Measurements from ENCODE around the gene SPN. TPM values are rescaled to one million over a fixed set of nuclear protein-coding genes. Genes with fewer than 3 reads are reported as not detected.
"Not testable (repeated sequence)": the region's sequence is repeated elsewhere in the genome, so short reads cannot be mapped to it uniquely, and the experiment has no call there.

The SPN gene
- total and polyA plus RNA-seq, 4 donors, result 0.79 to 3.3 (median 0.92) TPM

DNA sequence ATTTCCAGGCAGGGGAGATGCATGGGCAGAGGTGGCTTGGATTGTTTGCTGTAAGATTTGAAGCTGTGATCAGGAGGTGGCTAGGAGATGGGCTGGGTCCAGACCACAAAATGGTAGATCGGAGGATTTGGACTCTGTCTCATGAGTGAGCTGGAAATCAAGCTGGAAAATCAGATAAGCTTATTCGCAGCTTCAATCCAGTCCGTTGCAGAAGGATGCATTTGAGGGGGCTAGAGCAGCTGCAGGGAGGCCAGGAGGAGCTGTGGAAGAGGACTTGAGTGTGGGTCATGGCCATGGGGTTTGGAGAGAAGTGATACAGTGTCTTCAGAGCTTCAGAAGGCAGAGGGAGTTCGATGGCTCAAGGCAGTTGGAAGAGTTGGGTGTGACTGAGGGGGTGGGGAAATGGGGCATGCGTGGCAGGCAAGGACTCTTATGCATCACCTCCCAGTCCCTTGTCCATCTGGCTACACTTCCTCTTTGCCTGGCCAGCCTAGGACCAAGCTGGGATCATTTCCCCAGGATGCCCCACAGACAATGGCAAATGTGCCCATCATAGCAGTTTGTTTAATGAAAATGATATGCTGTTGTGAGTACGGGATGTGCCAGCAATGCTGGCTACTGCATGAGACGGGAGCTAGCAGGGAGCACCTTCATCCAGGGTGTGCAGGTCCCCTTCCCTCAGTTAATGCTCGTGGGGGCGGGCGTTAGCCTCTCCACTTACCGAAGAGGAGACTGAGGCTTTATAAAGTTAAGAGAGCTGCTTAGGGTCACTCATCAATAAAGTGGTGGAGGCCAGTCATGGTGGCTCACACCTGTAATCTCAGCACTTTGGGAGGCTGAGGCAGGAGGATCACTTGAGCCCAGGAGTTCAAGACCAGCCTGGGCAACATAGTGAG, 36.5 kb downstream of the SPN start:
- H3K9me3 ChIP-seq (ENCODE audit: control insufficient read depth, insufficient read depth, low read length), result no peaks in the 10 kb centered on the region
- no peaks in the 10 kb centered on the region for H3K27me3 ChIP-seq (ENCODE audit: control insufficient read depth, insufficient read depth, low read length)
- 82% methylated on average over 5 of the region's 11 CpGs for WGBS (ENCODE audit: insufficient coverage)
- no peak overlapping the region for H3K27ac ChIP-seq (ENCODE audit: low read depth, low read length)
- H3K4me3 ChIP-seq (ENCODE audit: low read depth, low read length), result no peak overlapping the region
- H3K36me3 ChIP-seq (ENCODE audit: control insufficient read depth, insufficient read depth, low read length), result peaks cover 14% of the 10 kb centered on the region
- DNase-seq (ENCODE audit: low read depth in 4 of 6, low spot score in 6 of 6), result no peak
- peaks cover 4% of the 10 kb centered on the region for H3K4me1 ChIP-seq (ENCODE audit: control insufficient read depth, insufficient read depth, low read length)

- WGBS (ENCODE audit: insufficient coverage), result 7% methylated on average over 11 of the region's 14 CpGs
- H3K27me3 ChIP-seq (ENCODE audit: control insufficient read depth, insufficient read depth, low read length), result no peaks in the 10 kb centered on the region
- peaks cover 2% of the 10 kb centered on the region for H3K4me1 ChIP-seq (ENCODE audit: control insufficient read depth, insufficient read depth, low read length)
- peaks cover 8% of the 10 kb centered on the region for H3K36me3 ChIP-seq (ENCODE audit: control insufficient read depth, insufficient read depth, low read length)
- H3K9me3 ChIP-seq (ENCODE audit: control insufficient read depth, insufficient read depth, low read length), result no peaks in the 10 kb centered on the region
- no peak overlapping the region for H3K27ac ChIP-seq (ENCODE audit: low read depth, low read length)
- no peak overlapping the region for H3K4me3 ChIP-seq (ENCODE audit: low read depth, low read length)
- peak in 4 of 6 donors; percentile 38 to 88 (median 66) for DNase-seq (ENCODE audit: low read depth in 4 of 6, low spot score in 6 of 6)
Measured at GRCh38 chr16:29700253-29700987, 37.4 kb downstream of the SPN start.

GRCh38 chr16:29701214-29701555, 38.1 kb downstream of the SPN start:
- Histone ChIP-seq H3K4me1 (ENCODE audit: control insufficient read depth, insufficient read depth, low read length) (peaks cover 2% of the 10 kb centered on the region), H3K9me3 (ENCODE audit: control insufficient read depth, insufficient read depth, low read length) (no peaks in the 10 kb centered on the region), H3K4me3 (ENCODE audit: low read depth, low read length) (no peak overlapping the region), H3K27ac (ENCODE audit: low read depth, low read length) (no peak overlapping the region), H3K27me3 (ENCODE audit: control insufficient read depth, insufficient read depth, low read length) (no peaks in the 10 kb centered on the region), H3K36me3 (ENCODE audit: control insufficient read depth, insufficient read depth, low read length) (peaks cover 8% of the 10 kb centered on the region)
- DNase-seq (ENCODE audit: low read depth in 4 of 6, low spot score in 6 of 6), result no peak
- WGBS (ENCODE audit: insufficient coverage), result 92% methylated on average over 2 of the region's 5 CpGs

DNA sequence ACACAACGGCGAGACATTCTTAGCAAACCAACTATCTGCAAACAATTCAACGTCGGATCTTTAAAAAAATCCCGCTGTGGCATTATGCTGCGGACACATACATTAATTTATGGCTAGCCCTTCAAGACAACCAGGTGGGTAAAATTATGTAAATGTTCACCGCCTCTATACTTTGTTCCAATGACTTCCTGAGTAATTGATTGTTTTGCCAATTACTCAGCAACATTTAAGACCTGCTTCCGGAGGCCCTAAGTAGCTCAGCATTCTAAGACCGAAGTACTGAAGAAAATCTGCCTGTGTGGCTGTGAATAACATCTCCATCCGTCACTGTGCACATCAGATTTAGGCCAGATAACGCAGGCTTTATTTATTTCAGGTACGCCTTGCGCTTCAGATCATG, 39.2 kb downstream of the SPN start:
- 55% methylated on average over 7 of the region's 13 CpGs for WGBS (ENCODE audit: insufficient coverage)
- peaks cover under 1% of the 10 kb centered on the region for H3K36me3 ChIP-seq (ENCODE audit: control insufficient read depth, insufficient read depth, low read length)
- peak in 1 of 6 donors; percentile 41 for DNase-seq (ENCODE audit: low read depth in 4 of 6, low spot score in 6 of 6)
- H3K27me3 ChIP-seq (ENCODE audit: control insufficient read depth, insufficient read depth, low read length), result no peaks in the 10 kb centered on the region
- no peak overlapping the region for H3K27ac ChIP-seq (ENCODE audit: low read depth, low read length)
- no peaks in the 10 kb centered on the region for H3K9me3 ChIP-seq (ENCODE audit: control insufficient read depth, insufficient read depth, low read length)
- H3K4me3 ChIP-seq (ENCODE audit: low read depth, low read length), result no peak overlapping the region
- peaks cover 2% of the 10 kb centered on the region for H3K4me1 ChIP-seq (ENCODE audit: control insufficient read depth, insufficient read depth, low read length)

DNA sequence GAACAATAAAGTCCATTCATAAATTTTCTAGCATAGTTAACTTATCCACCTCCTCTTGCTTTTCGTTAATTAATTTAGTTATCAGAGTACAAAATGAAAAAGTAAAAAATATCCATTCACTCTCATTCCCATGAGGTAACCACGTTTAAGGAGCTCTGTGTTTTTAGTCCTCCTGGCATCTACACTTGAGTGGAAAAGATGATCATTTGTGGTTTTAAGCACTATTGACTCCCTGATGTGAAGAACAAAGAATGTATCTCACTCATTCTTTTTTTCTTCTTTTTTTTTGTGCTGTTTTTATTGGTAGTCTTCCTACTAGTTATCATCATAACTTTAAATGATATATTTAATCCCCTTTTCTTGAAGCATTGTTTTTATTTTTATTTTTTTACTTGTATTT, 42.0 kb downstream of the SPN start:
- Histone ChIP-seq H3K4me1 (ENCODE audit: control insufficient read depth, insufficient read depth, low read length) (peaks cover 3% of the 10 kb centered on the region), H3K4me3 (ENCODE audit: low read depth, low read length) (no peak overlapping the region), H3K36me3 (ENCODE audit: control insufficient read depth, insufficient read depth, low read length) (no peaks in the 10 kb centered on the region), H3K9me3 (ENCODE audit: control insufficient read depth, insufficient read depth, low read length) (no peaks in the 10 kb centered on the region), H3K27ac (ENCODE audit: low read depth, low read length) (no peak overlapping the region), H3K27me3 (ENCODE audit: control insufficient read depth, insufficient read depth, low read length) (no peaks in the 10 kb centered on the region)
- no peak for DNase-seq (ENCODE audit: low read depth in 4 of 6, low spot score in 6 of 6)
- whole genome bisulfite sequencing (ENCODE audit: insufficient coverage), result no CpG with 5 or more reads among the region's 2 CpGs

DNA sequence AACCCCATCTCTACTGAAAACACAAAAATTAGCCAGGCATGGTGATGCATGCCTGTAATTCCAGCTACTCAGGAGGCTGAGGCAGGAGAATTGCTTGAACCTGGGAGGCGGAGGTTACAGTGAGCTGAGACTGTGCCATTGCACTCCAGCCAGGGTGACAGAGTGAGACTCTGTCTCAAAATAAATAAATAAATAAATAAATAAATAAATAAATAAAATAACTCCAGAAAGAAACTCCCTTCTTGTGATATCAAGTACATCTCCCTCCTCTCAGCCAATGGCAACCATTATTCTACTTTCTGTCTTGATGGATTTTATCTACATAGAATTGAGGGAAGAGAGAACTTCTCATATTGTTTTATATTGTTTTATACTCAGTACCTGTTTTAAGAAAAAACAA, 44.1 kb downstream of the SPN start:
- H3K27me3 ChIP-seq (ENCODE audit: control insufficient read depth, insufficient read depth, low read length); DNase-seq (ENCODE audit: low read depth in 4 of 6, low spot score in 6 of 6); H3K36me3 ChIP-seq (ENCODE audit: control insufficient read depth, insufficient read depth, low read length); H3K9me3 ChIP-seq (ENCODE audit: control insufficient read depth, insufficient read depth, low read length); H3K27ac ChIP-seq (ENCODE audit: low read depth, low read length); H3K4me3 ChIP-seq (ENCODE audit: low read depth, low read length); H3K4me1 ChIP-seq (ENCODE audit: control insufficient read depth, insufficient read depth, low read length): not testable (repeated sequence)
- no CpG with 5 or more reads among the region's 1 CpG for WGBS (ENCODE audit: insufficient coverage)

DNA sequence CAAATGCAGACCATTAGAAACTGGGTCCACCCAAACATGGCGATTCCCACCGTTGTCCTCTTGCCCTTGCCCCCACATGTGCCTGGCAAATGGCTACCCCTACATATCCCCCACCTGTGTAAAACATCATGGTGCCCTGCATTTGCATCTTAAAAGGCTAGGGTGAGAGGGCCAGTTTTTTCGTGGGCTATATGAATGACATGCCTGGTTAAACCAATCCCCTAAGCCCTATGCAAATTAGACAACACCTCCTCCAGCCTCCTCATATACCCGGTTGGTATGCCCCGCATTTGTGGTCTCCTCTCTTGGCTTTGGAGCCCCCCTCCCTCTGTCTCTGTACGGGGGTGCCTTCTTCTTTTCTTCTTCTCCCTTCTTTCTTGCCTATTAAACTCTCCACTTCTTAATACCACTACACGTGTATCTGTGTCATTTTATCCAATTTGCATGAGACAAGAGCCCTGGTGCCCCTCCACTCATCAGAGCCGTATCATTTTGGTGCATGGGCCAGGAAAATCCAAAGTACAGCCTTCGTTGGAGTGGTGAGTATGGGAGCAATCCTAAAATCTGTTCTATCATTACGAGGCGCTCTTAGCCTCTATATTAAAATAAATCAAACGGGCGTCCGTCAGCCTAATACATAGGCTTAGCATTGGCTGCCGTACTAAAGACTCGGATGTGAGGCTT, 46.0 kb downstream of the SPN start:
- Histone ChIP-seq H3K4me1 (ENCODE audit: control insufficient read depth, insufficient read depth, low read length) (peaks cover 3% of the 10 kb centered on the region), H3K9me3 (ENCODE audit: control insufficient read depth, insufficient read depth, low read length) (no peaks in the 10 kb centered on the region), H3K27me3 (ENCODE audit: control insufficient read depth, insufficient read depth, low read length) (no peaks in the 10 kb centered on the region), H3K27ac (ENCODE audit: low read depth, low read length) (no peak overlapping the region), H3K36me3 (ENCODE audit: control insufficient read depth, insufficient read depth, low read length) (no peaks in the 10 kb centered on the region), H3K4me3 (ENCODE audit: low read depth, low read length) (no peak overlapping the region)
- WGBS (ENCODE audit: insufficient coverage), result 41% methylated on average over 9 of the region's 16 CpGs
- peak in 1 of 6 donors; percentile 9 for DNase-seq (ENCODE audit: low read depth in 4 of 6, low spot score in 6 of 6)

GRCh38 chr16:29709657-29710056, 46.6 kb downstream of the SPN start:
- H3K4me1 ChIP-seq (ENCODE audit: control insufficient read depth, insufficient read depth, low read length); H3K9me3 ChIP-seq (ENCODE audit: control insufficient read depth, insufficient read depth, low read length); H3K27me3 ChIP-seq (ENCODE audit: control insufficient read depth, insufficient read depth, low read length); H3K36me3 ChIP-seq (ENCODE audit: control insufficient read depth, insufficient read depth, low read length); H3K4me3 ChIP-seq (ENCODE audit: low read depth, low read length); H3K27ac ChIP-seq (ENCODE audit: low read depth, low read length): not testable (repeated sequence)
- peak in 1 of 6 donors; percentile 64 for DNase-seq (ENCODE audit: low read depth in 4 of 6, low spot score in 6 of 6)
- 69% methylated on average over 3 of the region's 6 CpGs for WGBS (ENCODE audit: insufficient coverage)

GRCh38 chr16:29710227-29711219, 47.5 kb downstream of the SPN start:
- WGBS (ENCODE audit: insufficient coverage), result 16% methylated on average over 5 of the region's 17 CpGs
- Histone ChIP-seq H3K4me1 (ENCODE audit: control insufficient read depth, insufficient read depth, low read length) (peaks cover 3% of the 10 kb centered on the region), H3K4me3 (ENCODE audit: low read depth, low read length) (no peak overlapping the region), H3K9me3 (ENCODE audit: control insufficient read depth, insufficient read depth, low read length) (no peaks in the 10 kb centered on the region), H3K36me3 (ENCODE audit: control insufficient read depth, insufficient read depth, low read length) (no peaks in the 10 kb centered on the region), H3K27me3 (ENCODE audit: control insufficient read depth, insufficient read depth, low read length) (no peaks in the 10 kb centered on the region), H3K27ac (ENCODE audit: low read depth, low read length) (no peak overlapping the region)
- peak in 5 of 6 donors; percentile 42 to 94 (median 53) for DNase-seq (ENCODE audit: low read depth in 4 of 6, low spot score in 6 of 6)

Measured in spinal cord (tissue), 10 donors.